ENCODE data around the gene ST3GAL6. TPM values are rescaled to one million over a fixed set of nuclear protein-coding genes. Genes with fewer than 3 reads are reported as not detected.

Gene ST3GAL6
- total and polyA plus RNA-seq, 8 donors, result 5.8 to 129 (median 13.6) TPM; not detected in 1

DNA sequence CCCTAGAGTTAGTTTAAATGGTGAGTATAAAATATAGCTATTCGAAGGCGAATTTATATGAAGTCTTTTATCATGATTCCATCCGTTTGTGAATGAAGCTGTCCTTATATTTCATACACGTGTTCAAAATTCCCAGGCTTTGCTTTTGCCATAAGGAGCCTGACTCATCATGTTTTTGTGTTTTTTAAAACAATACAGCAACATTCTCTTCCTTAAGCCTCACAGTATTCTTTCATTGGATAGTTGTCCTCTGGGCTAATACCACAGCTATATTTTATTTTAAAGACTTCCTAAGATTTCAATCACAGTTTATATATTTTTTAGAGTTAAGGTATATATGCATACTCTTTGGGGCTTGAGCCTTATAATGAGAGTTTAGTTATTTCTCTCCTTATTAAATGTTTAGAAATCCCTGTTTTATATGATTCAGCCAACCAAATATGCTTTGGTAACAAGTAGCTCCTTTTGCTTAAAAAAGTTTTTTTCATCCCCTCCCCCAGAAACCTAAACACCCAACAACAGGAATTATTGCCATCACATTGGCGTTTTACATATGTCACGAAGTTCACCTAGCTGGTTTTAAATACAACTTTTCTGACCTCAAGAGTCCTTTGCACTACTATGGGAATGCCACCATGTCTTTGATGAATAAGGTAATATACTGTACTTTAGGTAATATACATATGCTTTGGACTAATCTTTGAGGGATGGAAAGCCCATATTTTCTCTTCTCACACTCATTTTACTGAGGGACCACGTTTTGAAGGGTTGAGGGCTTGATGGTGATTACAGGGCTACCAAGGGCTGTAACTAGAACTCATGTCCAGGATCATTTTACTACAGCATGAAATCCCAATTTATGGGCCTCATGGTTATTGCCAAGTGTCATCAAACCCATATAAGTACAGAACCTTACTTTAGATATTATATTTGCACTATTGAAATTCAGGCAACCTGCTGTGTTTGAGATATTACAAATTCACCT lies 28.5 kb downstream of the ST3GAL6 start:
- 76 to 85% (median 80%) methylated on average over 7 of the region's 7 CpGs for WGBS, 5 donors
- Histone ChIP-seq H3K9me3 (no peaks in the 10 kb centered on the region), H3K27me3 (no peaks in the 10 kb centered on the region), H3K4me3 (no peak overlapping the region), H3K36me3 (peaks cover 0 to 30% (median 11%) of the 10 kb centered on the region in 4 donors), H3K4me1 (peaks cover 0 to 13% (median 7%) of the 10 kb centered on the region in 4 donors), H3K27ac (no peak overlapping the region)
- no peak for DNase-seq
- TF ChIP-seq POLR2A (IDR thresholded peaks at IDR 0.05) (no peak), POLR2AphosphoS5 (IDR thresholded peaks at IDR 0.05) (no peak), EP300 (IDR thresholded peaks at IDR 0.05) (no peak)
- TF ChIP-seq, protein P1, sequence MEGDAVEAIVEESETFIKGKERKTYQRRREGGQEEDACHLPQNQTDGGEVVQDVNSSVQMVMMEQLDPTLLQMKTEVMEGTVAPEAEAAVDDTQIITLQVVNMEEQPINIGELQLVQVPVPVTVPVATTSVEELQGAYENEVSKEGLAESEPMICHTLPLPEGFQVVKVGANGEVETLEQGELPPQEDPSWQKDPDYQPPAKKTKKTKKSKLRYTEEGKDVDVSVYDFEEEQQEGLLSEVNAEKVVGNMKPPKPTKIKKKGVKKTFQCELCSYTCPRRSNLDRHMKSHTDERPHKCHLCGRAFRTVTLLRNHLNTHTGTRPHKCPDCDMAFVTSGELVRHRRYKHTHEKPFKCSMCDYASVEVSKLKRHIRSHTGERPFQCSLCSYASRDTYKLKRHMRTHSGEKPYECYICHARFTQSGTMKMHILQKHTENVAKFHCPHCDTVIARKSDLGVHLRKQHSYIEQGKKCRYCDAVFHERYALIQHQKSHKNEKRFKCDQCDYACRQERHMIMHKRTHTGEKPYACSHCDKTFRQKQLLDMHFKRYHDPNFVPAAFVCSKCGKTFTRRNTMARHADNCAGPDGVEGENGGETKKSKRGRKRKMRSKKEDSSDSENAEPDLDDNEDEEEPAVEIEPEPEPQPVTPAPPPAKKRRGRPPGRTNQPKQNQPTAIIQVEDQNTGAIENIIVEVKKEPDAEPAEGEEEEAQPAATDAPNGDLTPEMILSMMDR (IDR thresholded peaks at IDR 0.05), result no peak
- intact Hi-C loops (cut with DNase I; ENCODE audit: low total_unique reads), result no loop called here

DNA sequence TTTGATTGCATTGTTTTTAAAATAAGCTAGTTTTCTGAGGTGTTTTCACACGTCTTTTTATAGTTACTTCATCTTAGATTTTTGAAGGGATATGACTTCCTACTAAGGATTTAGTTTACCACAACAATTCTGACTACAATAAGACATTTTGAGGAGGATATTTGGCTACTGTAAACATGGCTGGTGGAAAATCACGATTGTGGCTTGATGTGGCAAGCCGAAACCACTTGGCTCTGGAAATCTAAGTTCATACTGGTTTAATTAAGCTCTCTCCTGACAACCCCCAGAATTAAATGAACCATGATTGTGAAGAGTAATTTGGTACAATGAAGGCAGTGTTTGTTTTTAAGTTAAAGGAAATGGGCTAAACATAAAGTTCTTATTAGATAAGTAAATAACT lies 30.8 kb downstream of the ST3GAL6 start:
- H3K27ac ChIP-seq, result no peak overlapping the region
- intact Hi-C loops (cut with DNase I; ENCODE audit: low total_unique reads), result no loop called here
- peaks cover 0 to under 1% (median 0%) of the 10 kb centered on the region in 4 donors for H3K4me1 ChIP-seq
- no peak for DNase-seq
- H3K36me3 ChIP-seq, result peaks cover 0 to 23% (median 14%) of the 10 kb centered on the region in 4 donors
- TF ChIP-seq POLR2AphosphoS5 (IDR thresholded peaks at IDR 0.05) (no peak), EP300 (IDR thresholded peaks at IDR 0.05) (no peak), POLR2A (IDR thresholded peaks at IDR 0.05) (no peak)
- TF ChIP-seq, protein P1 (IDR thresholded peaks at IDR 0.05), result no peak
- H3K4me3 ChIP-seq, result no peak overlapping the region
- H3K9me3 ChIP-seq, result no peaks in the 10 kb centered on the region
- WGBS, 5 donors, result 50 to 62% (median 57%) methylated on average over 3 of the region's 3 CpGs
- H3K27me3 ChIP-seq, result no peaks in the 10 kb centered on the region

GRCh38 chr3:98796334-98796733 lies 33.2 kb downstream of the ST3GAL6 start:
- Histone ChIP-seq H3K4me1 (no peaks in the 10 kb centered on the region), H3K4me3 (no peak overlapping the region), H3K36me3 (peaks cover 0 to 34% (median 30%) of the 10 kb centered on the region in 4 donors), H3K27me3 (no peaks in the 10 kb centered on the region), H3K9me3 (no peaks in the 10 kb centered on the region), H3K27ac (no peak overlapping the region)
- intact Hi-C loops (cut with DNase I; ENCODE audit: low total_unique reads), result no loop called here
- 46 to 69% (median 59%) methylated on average over 5 of the region's 5 CpGs for WGBS, 5 donors
- TF ChIP-seq, protein P1 (IDR thresholded peaks at IDR 0.05), result no peak
- TF ChIP-seq POLR2A (IDR thresholded peaks at IDR 0.05) (no peak), EP300 (IDR thresholded peaks at IDR 0.05) (no peak), POLR2AphosphoS5 (IDR thresholded peaks at IDR 0.05) (no peak)
- no peak for DNase-seq

DNA sequence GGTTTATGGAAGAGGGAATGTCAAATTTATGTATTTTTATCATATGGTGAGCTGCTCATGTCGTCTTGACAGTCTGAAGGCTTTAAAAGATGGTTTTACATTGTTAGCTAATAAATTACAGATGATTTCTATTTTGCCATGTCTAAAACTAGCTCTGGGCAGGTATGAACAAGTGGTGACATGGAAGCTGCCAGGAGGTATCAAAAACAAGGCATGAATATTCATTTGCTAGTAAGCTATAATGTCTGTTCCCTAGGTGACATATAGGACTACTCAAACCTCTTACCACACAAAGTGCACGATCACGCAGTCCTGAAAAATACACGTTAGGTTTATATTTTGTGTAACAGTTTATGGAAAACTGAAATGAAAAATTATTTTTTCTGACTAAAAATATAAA lies 34.8 kb downstream of the ST3GAL6 start:
- TF ChIP-seq EP300 (IDR thresholded peaks at IDR 0.05) (no peak), POLR2AphosphoS5 (IDR thresholded peaks at IDR 0.05) (no peak), POLR2A (IDR thresholded peaks at IDR 0.05) (no peak)
- TF ChIP-seq, protein P1 (IDR thresholded peaks at IDR 0.05), result no peak
- no peaks in the 10 kb centered on the region for H3K4me1 ChIP-seq
- no peaks in the 10 kb centered on the region for H3K27me3 ChIP-seq
- H3K27ac ChIP-seq, result no peak overlapping the region
- H3K9me3 ChIP-seq, result no peaks in the 10 kb centered on the region
- peaks cover 0 to 35% (median 31%) of the 10 kb centered on the region in 4 donors for H3K36me3 ChIP-seq
- intact Hi-C loops (cut with DNase I; ENCODE audit: low total_unique reads), result no loop called here
- DNase-seq, result no peak
- 80 to 91% (median 84%) methylated on average over 4 of the region's 4 CpGs for WGBS, 5 donors
- H3K4me3 ChIP-seq, result no peak overlapping the region
